Measurements from ENCODE around the gene YPEL5.
"Not testable (repeated sequence)": the region's sequence is repeated elsewhere in the genome, so short reads cannot be mapped to it uniquely, and the experiment has no call there.

The YPEL5 gene

GRCh38 chr2:30139131-30139870 lies 7.5 kb upstream of the YPEL5 start:
- no peak for DNase-seq

- no peak for DNase-seq
Measured at GRCh38 chr2:30141136-30141535, 5.7 kb upstream of the YPEL5 start.

DNA sequence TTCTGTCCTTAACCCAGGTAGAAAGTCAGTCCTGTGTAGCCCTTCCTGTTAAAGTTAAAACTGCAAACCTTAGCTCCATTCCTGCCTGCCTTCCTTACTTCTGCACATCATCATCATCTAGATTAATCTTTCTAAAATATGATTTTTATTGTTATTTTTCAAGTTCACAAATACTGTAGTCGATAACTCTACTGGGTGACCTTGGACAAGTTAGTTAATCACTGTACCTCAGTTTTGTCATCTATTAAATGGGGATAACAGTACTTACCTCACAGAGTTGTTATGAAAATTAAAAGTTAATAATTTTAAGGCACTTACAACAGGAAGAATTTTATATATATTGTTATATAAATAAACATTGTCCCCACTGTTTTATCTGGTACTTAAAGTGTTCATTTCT lies 2.5 kb upstream of the YPEL5 start:
- no peak for DNase-seq

GRCh38 chr2:30144951-30145350 lies 1.9 kb upstream of the YPEL5 start:
- not testable (repeated sequence) for DNase-seq

DNA sequence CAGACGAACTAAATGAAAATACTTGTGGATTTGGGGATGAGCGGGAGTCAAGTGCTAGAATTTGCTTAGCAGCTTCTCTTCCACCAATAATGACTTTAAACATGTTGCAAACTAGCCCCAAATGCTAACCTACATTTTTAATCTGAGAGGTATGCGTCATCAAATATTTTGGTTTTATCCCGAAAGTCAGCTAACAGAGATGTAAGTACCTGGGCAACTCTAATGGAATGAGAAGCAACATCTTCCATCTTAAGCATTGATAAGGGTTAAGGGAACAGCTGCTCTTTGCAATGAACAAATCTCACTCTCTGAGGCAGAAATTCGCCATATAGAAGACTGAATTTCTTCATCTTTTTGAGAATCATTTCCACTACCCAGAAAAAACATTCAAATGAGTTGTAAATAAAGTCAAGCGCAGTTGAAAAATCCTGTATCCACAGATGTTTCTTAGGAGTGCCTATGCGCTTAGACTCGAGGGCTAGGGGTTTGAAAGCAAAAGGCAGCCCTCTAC lies 926 bp upstream of the YPEL5 start:
- DNase-seq = no peak

DNA sequence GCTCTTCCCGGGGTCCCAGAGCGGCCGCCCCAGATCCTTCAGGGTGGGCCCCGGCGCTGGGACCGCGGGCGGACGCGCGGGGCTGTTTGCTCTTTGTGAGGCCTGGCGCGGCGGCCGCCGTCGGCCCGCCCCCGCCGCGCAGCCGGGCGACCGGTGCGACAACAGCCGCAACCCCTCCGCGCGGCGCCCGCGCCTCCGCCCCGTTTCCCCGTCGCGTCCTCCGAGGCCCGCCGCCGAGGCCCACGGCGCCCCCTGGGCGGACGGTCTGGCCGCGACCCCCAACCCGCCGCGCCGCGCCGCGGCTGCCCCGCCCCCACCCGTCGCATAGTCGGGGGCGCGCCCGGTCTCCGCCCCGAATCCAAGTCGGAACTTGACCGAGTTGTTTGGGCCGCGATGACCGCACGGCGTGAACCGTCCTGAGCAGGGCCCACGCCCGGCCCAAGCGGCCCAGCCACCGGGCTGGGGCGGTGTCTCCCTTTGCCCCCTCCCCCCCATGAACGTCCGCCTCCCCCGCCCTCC lies 448 bp downstream of the YPEL5 start:
- DNase-seq = no peak

DNA sequence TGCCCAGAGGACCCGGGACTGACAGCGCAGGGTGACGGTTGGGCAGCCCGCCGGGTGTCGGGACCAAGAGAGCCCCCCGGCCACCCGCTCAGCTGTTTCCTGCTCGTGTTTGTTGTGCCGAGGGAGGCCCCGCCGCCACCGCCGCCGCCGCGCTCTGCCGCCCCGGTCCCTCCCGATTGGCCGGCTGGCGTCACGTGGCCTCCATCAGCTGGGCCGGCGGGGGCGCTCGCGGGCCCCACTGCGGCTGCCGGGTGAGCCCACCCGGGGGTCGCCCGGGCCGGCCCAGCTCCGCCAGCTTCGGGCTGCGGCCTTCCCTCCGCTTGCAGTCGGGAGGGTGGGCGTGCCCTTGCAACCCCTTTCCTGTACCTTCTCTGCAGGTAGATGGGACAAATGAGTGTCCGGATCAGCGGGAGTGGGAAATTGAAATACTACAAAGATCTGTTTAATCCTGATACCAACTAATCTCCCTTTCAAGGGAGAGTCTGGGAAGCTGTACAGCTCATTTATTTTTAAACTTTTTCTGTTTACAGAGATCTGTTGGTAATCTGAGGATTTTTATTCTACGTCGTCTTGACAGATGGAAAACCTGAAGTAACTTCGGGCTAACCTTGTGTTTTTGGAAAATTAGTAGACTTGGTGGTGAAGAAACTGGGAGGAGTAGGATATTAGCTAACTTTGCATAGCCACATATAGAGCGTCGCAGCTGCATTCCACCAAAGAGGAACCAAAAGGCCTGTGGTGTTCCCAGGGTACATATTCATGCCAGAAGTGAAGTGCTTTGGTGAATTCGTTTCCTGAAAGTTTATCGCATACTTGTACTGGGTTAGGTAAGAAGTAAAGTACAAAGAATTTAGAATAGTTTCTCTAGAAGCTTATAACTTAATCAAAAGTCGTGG lies 1.2 kb downstream of the YPEL5 start:
- DNase-seq = peak; percentile 54

DNA sequence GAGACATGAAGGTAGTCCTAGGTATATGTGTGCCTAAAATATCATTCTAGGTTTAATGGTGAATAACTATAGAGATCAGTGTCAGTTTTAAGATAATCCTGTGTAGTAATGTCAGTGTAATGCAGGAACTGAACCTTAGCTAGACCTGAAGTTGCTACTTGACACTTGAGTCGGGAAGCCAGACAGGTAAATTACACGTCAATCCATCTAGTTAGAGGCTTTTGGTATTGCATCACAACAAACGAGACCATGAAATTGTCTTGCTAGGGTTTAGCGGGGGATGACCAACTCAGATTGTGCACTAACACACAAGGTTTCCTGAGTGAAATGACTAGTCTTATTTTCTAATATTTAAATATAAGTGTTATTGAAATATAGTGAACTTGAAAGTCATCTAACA lies 2.0 kb downstream of the YPEL5 start:
- no peak for DNase-seq

GRCh38 chr2:30149513-30149912 lies 2.7 kb downstream of the YPEL5 start:
- no peak for DNase-seq

DNA sequence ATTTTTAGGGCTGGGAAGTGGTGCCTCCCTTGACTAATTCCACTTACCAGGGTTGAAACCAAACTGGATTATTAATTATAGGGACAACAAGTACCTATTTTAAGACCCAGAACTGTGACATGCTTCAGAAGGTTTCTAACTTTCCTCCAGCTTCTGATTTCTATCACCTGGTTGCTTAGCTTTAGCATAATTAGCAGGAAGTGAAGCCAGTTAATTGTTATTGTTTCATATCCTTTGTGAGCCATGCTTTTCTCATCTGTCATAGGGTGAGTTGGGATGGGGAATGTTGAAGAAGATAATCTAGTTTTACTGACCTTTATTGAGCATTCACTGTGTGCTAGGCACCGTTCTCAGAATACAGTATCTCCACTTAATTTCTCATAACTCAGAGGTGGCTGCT lies 3.2 kb downstream of the YPEL5 start:
- DNase-seq = no peak

DNA sequence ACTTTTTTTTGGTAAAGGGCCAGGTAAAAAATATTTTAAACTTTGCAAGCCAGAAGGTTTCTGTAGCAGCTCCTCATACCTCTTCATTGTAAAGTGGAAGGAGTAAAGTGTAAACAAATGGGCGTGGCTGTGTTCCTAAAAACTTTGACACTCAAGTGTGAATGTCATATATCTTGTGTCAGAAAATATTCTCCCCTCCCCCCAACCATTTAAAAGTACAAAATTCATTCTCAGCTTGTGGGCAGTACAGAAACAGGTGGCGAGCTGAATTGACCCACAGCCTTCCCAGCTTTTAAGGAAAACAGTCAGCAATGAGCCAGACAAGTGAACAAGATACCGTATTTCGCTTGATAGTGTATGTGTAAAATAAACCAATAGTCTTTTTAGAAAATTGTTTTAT lies 4.0 kb downstream of the YPEL5 start:
- no peak for DNase-seq

DNA sequence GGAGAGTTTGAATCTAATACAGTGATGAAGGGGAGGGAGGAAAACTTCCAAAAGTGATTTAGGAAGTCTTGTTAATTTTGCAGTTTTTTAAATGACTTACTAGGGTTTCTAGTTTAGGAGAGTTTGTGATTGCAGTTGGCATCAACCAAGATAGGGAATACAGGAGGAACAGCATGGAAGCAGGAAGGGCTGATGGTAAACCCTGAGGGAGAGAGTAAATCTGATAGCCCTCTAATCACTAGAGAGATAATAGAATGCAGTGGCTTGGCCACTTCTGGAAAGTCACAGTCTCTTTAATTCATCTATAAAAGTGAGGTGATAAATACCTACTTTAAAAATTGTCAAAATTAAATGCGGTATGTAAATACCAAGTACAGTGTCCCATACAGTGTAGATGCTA lies 5.6 kb downstream of the YPEL5 start:
- DNase-seq = no peak

DNA sequence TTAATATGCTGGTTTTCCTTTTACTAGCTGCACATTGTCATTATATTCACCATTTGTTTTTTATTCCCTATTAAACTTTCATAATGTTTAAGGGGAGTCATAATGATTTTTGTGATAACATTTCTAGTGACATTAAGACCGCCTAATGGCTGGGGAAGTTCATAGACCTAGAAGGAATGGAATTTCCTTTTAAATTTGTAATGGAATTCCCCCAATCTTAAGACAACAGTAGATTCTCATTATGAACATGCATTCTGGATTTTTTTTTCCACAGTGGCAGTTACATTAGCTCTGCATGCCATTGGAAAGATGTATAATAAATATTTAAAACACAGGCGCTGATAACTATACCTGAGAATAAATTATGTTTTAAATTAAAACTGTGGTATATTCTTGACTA lies 8.4 kb downstream of the YPEL5 start:
- no peak for DNase-seq

- no peak for DNase-seq
Measured at GRCh38 chr2:30155889-30156658, 9.3 kb downstream of the YPEL5 start.

GRCh38 chr2:30157616-30158015 lies 10.8 kb downstream of the YPEL5 start:
- no peak for DNase-seq

GRCh38 chr2:30159766-30160165 lies 13.0 kb downstream of the YPEL5 start:
- no peak for DNase-seq

DNA sequence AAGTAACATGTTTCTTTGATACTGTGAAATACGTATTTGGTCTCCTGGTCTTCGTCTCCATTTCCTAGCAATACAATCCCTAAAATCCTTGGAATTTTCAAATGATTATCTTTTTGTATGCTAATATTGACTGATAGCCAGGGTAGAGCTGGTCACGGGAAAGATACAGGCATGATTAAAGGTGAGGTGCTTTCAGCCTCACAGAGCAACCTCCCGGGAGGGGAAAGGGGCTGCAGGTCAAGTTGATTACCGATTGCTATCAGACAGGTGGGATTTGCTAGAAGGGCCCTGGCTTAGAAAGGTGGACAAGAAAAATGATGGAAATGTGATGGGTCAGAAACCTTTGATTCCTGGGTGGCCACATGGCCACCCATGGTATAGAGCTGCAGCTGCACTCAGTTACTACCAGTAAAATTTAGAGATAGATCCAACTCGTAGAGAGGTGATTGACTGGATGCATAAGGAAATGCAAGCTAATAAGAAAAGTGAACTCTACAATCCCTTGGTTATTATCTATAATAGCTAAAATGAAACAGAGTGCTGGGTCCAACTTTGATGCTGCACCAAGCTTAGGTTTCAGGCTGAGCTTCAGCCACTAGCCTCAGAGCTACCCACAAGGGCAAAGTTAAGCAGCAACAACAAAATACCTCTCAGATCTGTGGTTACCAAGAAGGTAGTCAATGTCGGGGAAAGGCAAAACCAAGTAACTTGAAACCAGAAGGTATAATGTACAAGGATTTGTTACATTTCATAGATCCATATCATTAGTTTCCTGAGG lies 15.3 kb downstream of the YPEL5 start:
- DNase-seq = no peak

GRCh38 chr2:30162806-30163205 lies 16.0 kb downstream of the YPEL5 start:
- DNase-seq = no peak

GRCh38 chr2:30164131-30164925 lies 17.5 kb downstream of the YPEL5 start:
- no peak for DNase-seq

DNA sequence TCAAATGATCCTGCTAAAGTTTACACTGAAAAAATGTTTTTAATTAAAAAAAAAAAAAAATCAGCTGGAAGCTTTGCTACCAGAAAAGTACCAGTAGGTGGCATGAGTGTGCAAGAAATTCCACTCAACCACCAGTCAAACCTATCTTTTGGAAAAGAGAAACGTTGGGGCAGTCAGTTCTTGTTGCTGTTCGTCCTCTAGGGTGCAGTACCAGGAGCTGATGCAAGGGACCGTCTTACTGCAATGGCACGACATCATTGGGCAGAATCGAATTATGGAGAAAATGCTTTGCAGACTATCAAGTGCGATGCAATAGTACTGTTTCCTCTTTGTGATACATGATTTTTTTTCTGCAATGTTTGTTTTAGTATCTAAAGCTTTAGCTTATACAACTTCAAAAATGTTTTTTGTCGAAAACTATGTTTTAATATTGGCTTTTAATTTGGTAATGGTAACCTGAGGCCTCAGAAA lies 18.3 kb downstream of the YPEL5 start:
- peak; percentile 86 for DNase-seq

DNA sequence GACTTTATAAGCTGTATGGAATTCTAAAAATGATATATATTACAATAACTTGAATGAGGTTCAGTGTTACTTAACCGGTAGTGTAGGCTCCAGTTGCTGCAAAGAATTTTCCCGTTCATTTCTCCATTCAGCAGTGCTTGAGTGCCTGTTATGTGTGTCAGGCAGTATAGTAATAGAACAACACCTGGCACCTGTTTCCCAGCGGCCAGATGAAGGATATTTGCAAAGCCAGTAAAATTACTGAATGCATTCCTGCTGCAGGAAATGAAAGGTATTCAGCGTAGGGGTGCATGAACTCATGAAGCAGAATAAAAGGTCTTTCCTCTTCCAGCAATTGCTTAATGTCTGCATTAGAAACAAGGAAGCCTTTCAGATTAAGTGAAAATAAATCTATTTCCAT lies 18.8 kb downstream of the YPEL5 start:
- no peak for DNase-seq

Data from DMS79 treated with DMSO at 0.1 percent for 48 hours (cell line).